NCI-H774 (cell line): ENCODE measurements around the gene SLC39A11.
"Not testable (repeated sequence)": the region's sequence is repeated elsewhere in the genome, so short reads cannot be mapped to it uniquely, and the experiment has no call there.

ENCODE experiments used
- DNase-seq: peaks from one replicate; lab custom pipeline; 2025; lab: John Stamatoyannopoulos, UW

Gene SLC39A11

DNA sequence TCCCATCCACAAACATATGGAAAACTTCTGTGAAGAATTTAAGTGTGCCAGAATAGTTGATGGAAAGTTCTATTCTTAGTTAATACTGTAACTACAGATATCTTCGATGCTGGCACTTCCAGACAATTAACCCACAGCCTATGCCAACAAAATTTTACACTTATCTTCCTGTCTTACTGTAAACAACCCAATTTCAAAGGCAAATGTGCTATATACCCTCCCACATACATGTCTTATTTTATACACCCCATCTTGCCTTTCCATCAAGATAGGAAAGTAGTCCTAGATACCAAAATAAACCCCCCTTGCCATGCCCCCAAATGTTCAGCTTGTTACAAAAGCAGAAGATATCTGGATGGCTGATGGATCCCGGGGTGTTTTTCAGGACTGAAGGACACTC is 306.3 kb downstream of the SLC39A11 start:
- no peak for DNase-seq

DNA sequence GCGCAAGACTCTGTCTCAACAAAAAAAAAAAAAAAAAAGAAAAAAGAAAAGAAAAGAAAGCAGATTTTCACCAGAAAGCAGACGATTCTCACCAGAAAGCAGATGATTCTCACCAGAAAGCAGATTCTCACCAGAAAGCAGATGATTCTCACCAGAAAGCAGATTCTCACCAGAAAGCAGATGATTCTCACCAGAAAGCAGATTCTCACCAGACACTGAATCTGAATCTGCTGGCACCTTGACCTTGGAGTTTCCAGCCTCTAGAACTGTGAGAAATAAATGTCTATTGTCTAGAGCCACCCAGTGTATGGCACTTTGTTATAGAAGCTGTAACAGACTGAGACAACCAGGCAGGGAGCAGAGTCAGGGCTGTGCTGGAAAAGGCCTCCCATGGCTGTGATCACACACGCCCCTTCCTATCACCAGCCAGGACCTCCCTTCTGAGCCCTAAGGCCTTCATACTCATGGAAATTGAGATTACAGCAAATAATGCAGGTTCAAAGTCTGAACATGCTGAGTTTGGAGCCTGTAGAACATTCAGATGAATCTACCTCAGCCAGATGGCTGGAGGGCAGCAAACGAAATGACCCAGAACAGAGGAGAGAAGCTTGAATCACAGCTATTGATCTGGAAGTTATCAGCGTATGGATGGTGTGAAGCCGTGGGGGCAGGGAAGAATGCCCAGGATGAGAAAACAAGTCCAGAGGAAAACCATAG is 309.3 kb downstream of the SLC39A11 start:
- no peak for DNase-seq

DNA sequence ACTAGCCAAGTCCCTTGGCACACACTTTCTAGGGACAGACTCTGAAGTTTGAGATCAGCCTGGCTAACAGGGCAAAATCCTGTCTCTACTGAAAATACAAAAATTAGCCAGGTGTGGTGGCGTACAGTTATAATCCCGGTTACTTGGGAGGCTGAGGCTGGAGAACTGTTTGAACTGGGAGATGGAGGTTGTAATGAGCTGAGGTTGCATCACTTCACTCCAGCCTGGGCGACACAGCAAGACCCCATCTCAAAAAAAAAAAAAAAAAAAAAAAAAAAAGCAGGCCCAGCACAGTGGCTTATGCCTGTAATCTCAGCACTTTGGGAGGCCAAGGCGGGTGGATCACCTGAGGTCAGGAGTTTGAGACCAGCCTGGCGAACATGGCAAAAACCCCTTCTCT is 310.1 kb downstream of the SLC39A11 start:
- DNase-seq = not testable (repeated sequence)

DNA sequence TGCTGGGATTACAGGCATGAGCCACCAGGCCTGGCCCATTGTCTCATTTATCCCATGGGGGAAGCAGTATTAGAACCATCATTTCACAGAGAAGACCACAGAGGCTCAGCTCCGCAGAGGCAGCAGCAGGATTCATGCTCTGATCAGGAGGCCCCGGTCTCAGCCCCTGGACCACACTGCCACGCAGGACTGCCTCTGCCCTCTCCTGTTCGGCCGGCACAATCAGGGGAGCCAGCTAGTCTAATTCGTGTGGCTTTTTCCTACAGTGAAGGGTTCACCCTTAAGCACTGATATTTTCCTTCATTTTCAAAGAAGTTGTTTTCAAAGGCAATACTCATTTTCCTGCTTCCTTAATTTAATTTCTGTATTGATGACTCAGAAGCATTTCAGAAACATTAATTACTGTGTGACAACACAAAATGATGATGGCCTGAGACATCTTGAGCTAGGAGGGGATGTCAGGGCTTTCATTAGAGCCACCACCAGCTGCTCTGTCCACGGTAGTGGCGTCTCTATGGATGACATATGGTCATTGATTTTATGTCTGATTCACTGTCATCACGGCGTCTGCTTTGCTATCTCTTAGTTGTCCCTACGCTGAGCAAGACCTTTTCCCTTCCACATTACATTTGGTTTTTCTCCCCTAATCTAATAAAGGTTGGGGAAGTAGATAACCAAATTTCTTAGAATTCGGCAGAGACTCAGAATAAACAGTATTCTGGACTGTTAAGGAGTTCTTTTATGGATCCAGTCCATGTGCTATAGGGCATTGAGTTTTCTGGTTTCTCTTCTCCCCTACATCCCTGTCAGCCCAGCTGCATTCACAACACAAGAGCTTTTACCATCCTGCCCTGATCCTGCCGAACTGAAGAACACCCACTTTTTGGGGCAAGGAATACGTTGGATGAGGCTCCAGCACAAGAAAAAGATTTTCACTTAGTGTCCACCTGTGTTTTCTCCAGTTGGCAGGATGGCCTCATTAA is 314.0 kb downstream of the SLC39A11 start:
- DNase-seq = no peak

DNA sequence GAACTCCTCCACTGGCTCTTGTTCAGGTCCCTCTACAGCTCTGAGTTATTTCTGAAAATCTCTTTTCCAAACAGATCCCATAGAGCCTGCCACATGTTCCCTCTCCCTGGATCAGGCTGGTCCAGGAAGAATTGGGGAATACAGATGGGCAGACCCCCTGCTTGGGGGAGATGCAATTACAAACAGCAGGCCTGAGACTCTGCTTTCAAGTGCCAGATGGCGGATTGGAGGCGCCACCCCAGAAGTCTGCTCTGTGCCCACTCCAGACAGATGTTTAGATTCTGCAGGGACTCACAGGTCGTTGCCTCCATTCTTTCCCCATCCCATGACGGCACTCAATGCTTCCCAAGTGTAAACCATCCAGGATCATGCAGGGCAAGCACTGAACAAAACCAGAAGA is 316.6 kb downstream of the SLC39A11 start:
- DNase-seq = no peak

DNA sequence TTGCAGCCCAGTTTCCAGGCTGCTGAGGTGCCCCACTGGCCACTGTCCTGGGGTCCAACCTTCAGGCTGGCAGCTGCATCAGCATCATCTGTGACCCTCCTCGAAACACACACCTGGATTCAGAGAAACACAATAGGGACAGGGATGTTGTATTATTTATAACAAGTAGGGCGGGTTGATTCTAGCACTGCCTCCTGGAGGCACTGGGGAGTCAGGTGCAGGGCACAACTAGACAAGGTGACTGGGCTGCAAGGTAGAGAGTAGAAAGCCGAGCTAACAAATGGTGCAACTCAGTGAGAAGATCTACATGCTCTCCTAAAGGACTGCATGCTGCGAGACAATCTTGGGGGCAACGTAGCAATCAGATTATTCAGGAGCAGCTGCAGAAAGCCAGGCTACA is 317.3 kb downstream of the SLC39A11 start:
- DNase-seq = no peak

DNA sequence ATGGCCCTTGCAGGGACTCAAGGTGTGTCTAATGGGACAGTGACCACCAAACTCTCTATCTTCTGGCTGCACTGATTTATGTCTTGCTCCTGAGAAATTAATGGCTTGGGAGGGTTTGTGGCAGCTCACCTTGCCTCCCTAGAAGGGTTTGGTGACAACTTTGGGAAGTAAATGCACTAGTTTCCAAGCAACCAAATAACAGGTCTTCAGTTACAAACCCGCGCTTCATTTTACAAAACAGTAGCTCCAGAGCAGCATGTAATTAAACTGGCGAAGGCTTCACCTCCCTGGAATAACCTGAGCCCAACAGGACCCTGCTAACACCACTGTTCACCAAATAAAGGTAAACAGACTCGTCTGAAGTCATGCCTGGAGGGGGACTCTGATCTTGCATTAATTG is 318.3 kb downstream of the SLC39A11 start:
- no peak for DNase-seq

DNA sequence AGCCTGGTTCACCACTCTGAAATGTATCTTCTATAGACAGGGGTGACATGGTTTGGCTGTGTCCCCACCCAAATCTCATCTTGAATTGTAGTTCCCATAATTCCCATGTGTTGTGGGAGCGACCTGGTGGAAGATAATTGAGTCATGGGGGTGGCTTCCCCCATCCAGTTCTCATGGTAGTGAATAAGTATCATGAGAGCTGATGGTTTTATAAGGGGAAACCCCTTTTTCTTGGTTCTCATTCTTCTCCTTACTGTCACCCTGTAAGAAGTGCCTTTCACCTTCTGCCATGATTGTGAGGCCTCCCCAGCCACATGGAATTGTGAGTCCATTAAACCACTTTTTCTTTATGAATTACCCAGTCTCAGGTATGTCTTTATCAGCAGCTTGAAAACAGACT is 319.3 kb downstream of the SLC39A11 start:
- DNase-seq = not testable (repeated sequence)

DNA sequence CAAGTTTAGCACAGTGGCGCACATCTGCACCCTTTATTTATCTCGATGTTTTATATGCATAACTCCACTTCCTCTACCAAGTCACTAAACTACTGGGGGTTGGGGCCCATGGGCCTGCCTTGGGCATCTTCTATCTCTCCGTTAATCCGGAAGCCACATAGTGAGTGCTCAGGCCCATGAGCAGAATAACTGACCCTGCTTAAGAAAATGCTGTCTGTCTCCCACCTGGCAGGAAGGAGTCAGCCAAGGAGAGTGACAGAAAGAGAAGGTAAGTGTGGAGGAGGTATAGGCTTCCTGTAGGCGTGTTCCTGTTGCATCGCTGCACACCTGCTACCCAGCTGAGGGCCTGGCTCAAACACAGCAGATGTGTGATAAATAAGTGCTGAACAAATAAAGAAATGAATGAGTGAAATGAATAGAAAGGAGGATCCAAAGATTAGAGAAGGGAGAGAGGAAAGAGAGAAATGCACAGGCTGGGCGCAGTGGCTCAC is 320.1 kb downstream of the SLC39A11 start:
- DNase-seq = no peak

DNA sequence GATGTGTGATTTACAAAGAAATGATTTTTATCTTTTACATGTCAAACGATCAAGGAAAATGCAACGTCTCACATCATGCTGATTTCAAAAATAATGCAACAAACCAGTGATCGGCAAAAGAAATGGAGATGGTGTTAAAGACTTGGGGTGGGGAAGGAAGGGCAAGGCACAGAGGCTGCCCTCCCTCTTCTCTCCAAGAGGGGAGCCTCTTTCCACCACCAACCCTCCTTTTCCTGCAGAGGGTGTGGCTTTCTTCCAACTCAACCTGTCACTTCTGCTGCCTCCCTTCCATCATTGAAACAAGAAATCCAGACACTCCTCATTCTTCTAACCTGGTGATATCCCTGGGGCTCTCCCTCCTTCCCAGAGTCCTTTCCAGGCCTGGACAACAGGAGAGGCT is 320.8 kb downstream of the SLC39A11 start:
- DNase-seq = no peak

DNA sequence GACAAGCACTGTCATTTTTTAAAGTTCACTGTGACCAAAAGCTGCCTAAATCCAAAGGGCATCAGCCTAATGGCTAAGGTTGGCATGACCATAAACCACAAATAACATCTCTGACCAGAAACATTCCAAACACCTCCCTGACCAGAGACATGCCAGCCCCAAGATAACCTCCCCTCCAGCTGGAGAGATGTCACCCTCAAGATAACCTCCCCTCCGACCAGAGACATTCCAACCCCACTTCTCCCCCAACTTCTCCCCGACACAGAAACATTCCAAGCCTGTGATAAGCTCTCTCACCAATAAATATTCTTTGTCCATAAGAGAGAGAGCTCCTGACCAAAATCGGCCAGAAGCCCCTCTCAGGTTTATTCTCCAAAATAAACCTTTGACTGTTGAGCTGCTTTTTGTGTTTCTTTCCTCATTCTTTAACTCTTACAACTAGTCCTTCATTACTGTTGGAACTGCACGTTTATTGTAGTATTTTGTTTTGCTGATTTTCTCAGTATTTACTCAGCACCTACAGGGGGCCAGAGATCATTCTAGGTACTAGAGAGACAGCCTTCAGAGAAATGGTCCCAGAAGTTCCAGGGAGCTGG is 325.6 kb downstream of the SLC39A11 start:
- DNase-seq = no peak

DNA sequence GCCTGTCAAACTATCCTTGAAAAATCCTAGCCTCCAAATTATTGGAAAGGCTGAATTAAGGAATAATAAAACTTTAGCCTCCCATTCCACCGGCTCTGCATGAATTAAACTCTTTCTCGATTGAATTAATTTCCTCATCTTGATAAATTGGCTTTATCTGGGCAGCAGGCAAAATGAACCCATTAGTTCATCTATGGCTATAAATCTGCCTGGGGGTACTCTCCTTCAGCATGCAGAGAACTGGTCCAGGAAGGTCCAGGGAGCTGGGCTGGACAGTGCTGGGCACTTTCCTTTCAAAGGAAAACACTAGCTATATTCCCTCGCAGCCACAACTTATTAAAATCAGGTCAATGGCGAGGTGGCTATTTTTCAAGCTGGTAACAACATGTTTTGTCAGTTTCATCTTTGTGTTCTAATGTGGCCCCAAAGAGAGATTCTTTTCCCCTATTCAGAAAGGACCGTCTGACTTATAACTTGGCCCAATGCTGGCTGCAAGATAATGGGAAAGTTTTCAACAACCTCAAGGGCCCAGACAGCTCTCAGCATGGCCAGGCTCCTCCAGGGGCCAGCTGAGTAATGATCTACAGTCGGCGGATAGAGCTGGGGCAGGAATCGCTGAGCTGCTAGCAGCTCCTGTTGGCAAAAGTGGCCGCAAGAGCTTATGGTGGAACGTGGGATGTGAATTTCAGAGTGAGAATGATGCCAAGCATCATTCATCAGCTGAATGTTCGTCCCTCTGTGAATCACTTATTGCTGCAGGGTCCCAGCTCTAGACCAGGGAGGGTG is 326.9 kb downstream of the SLC39A11 start:
- DNase-seq = no peak

DNA sequence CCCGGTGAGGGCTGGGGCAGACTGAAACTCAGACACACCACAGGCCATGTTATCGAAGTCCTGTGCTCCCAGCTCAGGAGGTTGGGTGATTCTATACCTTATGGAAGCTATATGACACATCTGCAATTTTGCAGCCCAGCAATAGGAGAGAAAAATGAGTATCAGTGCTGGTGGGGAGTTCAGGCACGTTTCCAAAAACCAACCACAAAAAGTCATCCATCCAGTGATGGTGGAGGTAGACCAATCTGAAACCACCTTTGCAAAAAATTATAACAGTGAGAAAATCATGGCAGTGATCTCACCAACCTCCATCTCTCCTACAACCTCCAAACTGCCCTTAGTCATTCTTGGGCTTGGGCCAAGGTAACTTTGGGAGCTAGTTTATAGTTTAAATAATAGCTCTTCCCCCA is 327.9 kb downstream of the SLC39A11 start:
- DNase-seq = no peak

DNA sequence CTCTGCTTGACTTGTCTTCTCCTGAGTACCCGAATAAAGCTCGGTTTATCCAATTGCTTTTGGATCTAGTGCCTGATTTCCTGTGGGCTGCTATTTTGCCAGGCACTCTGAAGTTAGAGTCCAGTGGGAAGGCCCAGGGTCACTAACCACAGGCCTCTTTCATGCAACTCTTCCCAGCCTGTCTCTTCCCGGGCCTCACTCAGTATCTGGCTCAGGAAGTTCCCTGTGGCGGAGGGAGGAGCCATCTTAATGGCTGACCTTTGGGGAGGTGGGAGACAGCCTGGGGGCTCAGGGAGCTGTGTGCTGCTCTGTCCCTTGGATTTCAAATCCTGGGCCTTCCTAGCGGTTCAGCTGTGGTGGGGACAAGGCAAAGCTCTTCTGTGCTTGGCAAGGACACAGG is 328.5 kb downstream of the SLC39A11 start:
- no peak for DNase-seq

DNA sequence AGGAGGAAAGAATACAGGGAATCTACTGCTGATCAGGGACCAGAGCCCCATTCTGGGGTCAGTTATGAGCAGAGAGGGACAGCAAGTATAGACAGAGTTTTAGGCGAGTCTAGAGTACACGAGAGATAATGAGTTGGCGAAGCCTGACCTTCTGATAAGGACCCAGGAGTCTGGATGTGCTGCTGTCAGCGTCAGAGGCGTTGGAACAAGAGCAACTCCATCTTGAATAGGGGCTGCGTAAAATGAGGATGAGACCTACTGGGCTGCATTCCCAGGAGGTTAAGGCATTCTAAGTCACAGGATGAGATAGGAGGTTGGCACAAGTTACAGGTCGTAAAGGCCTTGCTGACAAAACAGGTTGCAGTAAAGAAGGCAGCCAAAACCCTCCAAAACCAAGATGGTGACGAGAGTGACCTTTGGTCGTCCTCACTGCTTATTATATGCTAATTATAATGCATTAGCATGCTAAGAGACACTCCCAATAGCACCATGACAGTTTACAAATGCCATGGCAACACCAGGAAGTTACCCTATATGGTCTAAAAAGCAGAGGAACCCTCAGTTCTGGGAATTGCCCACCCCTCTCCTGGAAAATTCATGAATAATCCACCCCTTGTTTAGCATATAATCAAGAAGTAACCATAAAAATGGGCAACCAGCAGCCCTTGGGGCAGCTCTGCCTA is 330.5 kb downstream of the SLC39A11 start:
- DNase-seq = not testable (repeated sequence)

DNA sequence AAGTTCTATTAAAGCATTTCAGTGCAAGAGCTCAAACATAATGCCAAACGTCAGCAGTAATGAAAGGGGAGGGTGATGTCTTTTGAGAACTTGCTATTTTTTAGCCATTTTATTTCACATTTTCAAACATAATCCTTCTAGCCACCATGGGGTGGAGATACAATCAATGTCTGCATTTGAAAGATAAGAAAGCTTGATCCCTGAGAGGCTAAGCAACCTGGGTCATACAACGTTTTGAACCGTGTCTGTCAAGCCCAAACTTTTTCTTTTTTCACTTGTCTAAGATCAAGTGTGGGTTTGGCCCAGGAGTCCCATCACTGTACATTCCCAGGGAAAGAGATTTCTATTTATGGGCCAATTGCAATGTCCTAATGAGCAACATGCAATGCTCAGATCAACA is 331.1 kb downstream of the SLC39A11 start:
- no peak for DNase-seq

DNA sequence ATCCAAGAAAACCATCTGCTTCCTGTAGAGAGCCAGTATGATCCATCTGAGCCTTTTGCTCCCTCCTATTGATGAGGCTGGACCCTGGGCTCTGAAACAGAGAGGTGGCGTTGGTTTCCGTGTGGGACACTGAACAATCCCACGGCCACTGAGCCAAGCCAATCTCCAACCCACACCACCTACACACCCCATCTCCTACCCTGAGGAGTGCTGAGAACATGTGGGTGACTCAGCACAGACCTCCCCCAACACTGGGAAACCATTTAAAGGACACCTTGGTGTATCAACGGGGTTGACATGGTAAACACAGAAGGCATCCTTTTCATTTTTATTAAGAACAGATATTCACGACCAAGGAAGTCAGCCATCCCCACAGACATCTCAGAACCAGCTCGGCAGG is 332.1 kb downstream of the SLC39A11 start:
- no peak for DNase-seq

DNA sequence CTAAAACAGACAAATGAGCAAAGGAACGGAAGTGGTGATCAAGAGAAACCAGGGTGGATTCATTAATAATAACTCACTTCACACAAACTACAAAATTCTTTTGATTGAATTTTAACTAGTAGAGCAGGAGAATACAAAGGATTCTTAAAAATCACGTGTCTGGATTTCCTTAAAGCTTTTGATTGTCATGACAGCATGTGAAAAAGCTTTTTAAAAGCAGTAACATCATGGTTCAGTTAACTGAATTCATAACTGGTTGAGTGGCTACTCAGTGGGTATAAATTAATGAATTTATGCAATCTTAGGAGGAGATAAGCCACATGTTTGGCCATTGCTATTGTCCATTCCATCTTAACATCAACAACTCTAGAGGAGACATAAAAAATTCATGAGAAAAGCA is 333.2 kb downstream of the SLC39A11 start:
- DNase-seq = no peak

DNA sequence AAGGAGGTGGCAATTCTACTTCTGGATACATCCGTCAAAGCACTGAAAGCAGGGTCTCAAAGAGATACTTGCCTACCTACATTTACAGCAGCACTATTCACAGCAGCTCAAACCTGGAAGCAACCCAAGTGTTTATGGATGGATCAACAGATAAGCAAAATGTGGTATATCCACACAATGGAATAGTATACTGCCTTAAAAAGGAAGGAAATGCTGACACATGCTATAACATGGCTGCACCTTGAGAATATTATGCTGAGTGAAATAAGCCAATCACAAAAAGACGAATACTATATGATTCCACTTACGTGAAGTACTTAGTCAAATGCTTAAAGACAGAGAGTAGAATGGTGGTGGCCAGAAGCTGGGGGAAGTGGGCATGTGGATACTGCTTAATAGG is 336.2 kb downstream of the SLC39A11 start:
- DNase-seq = no peak

DNA sequence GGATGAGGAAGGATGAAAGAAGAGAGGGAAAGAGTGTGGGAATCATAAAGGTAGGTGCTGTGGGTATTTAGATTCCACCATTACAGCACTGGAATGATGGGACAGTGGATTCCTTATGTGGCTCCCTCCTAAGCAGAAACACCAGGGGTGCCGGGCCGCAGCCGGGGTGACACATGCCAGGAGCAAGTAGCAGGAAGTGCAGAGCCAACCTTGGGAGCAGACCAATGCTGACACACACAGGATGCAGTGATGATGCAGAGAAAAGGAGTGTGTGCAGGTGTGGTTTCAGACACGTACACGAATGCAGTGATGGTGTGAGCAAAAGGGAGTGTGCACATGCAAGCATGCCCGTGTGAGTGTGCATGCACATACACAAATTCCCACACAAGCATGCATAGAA is 338.0 kb downstream of the SLC39A11 start:
- DNase-seq = no peak

DNA sequence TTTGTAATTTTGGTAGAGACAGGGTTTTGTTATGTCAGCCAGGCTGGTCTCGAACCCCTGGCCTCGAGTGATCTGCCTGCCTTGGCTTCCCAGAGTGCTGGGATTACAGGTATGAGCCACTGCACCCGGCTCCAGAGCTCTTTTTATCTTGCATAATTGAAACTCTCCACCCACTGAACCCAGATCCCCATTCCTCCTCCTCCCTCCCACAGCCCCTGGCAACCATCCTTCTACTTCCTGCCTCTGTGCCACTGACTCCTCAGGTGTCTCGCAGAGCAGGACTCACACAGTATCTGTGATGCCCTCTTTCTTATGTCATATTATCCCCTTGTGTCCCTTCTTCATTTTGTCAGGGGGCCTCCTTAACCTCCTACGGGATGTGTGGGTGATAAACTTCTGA is 340.7 kb downstream of the SLC39A11 start:
- DNase-seq = no peak
